ENCODE results near the gene SPATA22. TPM values are rescaled to one million over a fixed set of nuclear protein-coding genes. Genes with fewer than 3 reads are reported as not detected.
"Not testable (repeated sequence)": the region's sequence is repeated elsewhere in the genome, so short reads cannot be mapped to it uniquely, and the experiment has no call there.

The SPATA22 gene
- total RNA-seq, 2 donors from 2014 or later: 13.5 TPM; not detected in 1

DNA sequence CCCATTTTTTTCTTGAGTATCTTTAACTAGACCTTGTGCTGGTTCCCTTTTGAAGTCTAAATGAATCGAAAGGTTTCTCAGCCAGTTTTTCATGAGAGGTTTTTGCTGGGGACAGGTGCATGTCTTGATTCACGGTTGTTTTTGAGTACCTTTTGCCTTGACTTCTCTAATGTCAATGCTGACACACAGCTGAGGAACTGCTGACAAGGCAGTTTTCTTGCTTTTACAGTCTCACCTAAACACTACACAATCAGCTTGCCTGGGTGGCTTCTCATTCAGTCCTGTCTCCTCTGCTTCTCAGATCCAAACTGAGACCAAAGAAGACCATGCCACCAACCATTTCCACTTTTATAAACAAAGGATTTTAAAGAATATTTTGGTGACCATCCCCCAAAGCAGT is 53.4 kb downstream of the SPATA22 start:
- TF ChIP-seq POLR2AphosphoS5 (IDR thresholded peaks at IDR 0.05) (no peak), POLR2A (IDR thresholded peaks at IDR 0.05) (no peak), CTCF (IDR thresholded peaks at IDR 0.05) (no peak)
- WGBS: 72% methylated on average over 2 of the region's 2 CpGs
- H3K27me3 ChIP-seq (replicated peaks; ENCODE audit: insufficient read depth): no peaks in the 10 kb centered on the region
- no peak overlapping the region for H3K27ac ChIP-seq
- H3K9me3 ChIP-seq: no peaks in the 10 kb centered on the region
- H3K4me1 ChIP-seq (replicated peaks): no peaks in the 10 kb centered on the region
- no peak for DNase-seq (ENCODE audit: low spot score)
- no peak overlapping the region for H3K4me3 ChIP-seq
- H3K36me3 ChIP-seq: no peaks in the 10 kb centered on the region
- intact Hi-C loops (cut with DNase I): no loop called here

GRCh38 chr17:3415610-3416009 is 56.0 kb downstream of the SPATA22 start:
- no peaks in the 10 kb centered on the region for H3K27me3 ChIP-seq (replicated peaks; ENCODE audit: insufficient read depth)
- H3K4me3 ChIP-seq: no peak overlapping the region
- H3K9me3 ChIP-seq: no peaks in the 10 kb centered on the region
- intact Hi-C loops (cut with DNase I): no loop called here
- no peaks in the 10 kb centered on the region for H3K4me1 ChIP-seq (replicated peaks)
- no peak for DNase-seq (ENCODE audit: low spot score)
- 77% methylated on average over 5 of the region's 5 CpGs for WGBS
- no peak for TF ChIP-seq POLR2AphosphoS5 (IDR thresholded peaks at IDR 0.05)
- TF ChIP-seq POLR2A (IDR thresholded peaks at IDR 0.05): no peak
- no peak for TF ChIP-seq CTCF (IDR thresholded peaks at IDR 0.05)
- no peaks in the 10 kb centered on the region for H3K36me3 ChIP-seq
- H3K27ac ChIP-seq: no peak overlapping the region

DNA sequence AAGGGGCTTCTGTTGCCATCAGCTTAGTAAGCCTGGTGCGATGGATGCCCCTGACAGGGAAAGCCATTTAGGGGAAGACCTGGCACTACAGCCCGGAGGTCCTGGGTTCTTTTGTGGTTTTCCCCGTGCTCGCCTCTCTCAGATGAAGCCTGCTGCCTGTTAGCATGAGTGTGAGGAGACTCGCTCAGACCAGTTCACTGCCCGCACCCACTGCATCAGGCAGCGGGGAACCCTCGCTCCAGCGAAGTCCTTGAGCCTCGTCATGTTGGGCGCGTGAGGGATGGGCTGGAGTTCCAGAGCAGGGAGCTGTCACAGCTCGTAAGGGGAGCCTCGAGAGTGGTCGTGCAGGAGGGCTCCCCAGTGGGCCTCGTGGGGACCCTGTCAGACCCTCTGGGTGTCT is 59.4 kb downstream of the SPATA22 start:
- H3K36me3 ChIP-seq; DNase-seq (ENCODE audit: low spot score); H3K27ac ChIP-seq; H3K27me3 ChIP-seq (replicated peaks; ENCODE audit: insufficient read depth); H3K4me3 ChIP-seq; H3K9me3 ChIP-seq; intact Hi-C loops (cut with DNase I); H3K4me1 ChIP-seq (replicated peaks): not testable (repeated sequence)
- 83% methylated on average over 1 of the region's 16 CpGs for WGBS

DNA sequence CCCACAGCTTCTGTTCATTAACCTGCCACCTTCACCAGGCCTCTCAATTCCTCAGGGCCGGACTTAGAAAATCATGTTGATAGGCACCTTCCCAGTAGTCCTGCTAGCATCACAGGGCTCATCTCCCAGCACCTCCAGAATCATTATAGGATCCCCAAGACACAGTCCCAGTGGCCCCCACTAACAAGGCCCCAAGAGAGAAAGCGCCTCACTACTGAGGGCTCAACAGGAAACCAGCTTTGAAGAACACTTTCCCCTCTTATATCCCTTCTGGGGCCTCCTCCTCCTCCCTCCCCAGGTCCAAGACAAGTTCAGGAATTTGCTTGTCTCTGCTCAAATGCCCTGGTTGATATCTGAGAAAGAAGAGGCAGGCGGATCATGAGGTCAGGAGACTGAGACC is 60.5 kb downstream of the SPATA22 start, which contains the start of gene OR3A3:
OR3A3 (plus strand) TSS at position 301 of the 400 bp plus-strand sequence.
- no peaks in the 10 kb centered on the region for H3K4me1 ChIP-seq (replicated peaks)
- H3K27me3 ChIP-seq (replicated peaks; ENCODE audit: insufficient read depth): no peaks in the 10 kb centered on the region
- DNase-seq (ENCODE audit: low spot score): no peak
- TF ChIP-seq POLR2A (IDR thresholded peaks at IDR 0.05) (no peak), CTCF (IDR thresholded peaks at IDR 0.05) (no peak), POLR2AphosphoS5 (IDR thresholded peaks at IDR 0.05) (no peak)
- no peaks in the 10 kb centered on the region for H3K9me3 ChIP-seq
- no peak within 1 kb of the TSS for H3K27ac ChIP-seq
- 82% methylated on average over 3 of the region's 3 CpGs for WGBS
- no peaks in the 10 kb centered on the region for H3K36me3 ChIP-seq
- intact Hi-C loops (cut with DNase I): no loop called here
- H3K4me3 ChIP-seq: no peak within 1 kb of the TSS

DNA sequence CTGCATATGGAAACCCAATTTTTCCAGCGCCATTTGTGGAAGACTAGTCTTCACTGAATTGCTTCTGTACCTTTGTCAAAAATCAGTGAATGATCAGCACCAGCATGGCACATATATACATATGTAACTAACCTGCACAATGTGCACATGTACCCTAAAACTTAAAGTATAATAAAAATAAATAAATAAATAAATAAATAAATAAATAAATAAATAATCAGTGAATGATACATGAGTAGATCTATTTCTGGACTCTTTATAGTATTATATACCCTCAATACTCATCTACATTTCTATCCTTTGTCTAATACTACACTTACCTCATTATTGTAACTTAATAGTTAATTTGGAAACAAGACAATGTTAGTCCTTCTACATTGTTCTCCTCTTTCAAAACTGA is 67.8 kb downstream of the SPATA22 start:
- DNase-seq (ENCODE audit: low spot score); H3K27me3 ChIP-seq (replicated peaks; ENCODE audit: insufficient read depth); H3K4me3 ChIP-seq; H3K36me3 ChIP-seq; H3K27ac ChIP-seq; H3K9me3 ChIP-seq; intact Hi-C loops (cut with DNase I); H3K4me1 ChIP-seq (replicated peaks): not testable (repeated sequence)
- 73% methylated on average over 1 of the region's 1 CpG for WGBS

DNA sequence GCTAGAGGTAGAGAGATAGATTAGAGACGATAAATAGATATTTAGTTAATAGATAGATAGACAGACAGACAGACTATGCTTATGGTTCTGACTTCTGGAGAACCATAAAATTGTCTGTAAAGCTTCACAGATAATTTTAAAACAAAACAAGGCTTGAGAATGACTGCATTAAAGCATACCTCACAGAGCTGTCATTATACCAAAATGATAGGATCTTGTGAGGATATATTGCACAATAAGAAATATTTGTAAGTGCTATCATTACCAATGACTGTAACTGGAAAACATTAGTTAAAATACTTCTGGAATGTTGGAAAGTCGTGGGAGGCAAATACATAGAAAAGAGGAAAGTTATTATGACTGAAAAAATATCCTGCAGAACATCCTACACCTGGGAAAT is 69.8 kb downstream of the SPATA22 start:
- 62% methylated on average over 2 of the region's 2 CpGs for WGBS
- Histone ChIP-seq H3K4me1 (replicated peaks) (no peaks in the 10 kb centered on the region), H3K9me3 (no peaks in the 10 kb centered on the region), H3K27ac (no peak overlapping the region), H3K4me3 (no peak overlapping the region), H3K36me3 (no peaks in the 10 kb centered on the region), H3K27me3 (replicated peaks; ENCODE audit: insufficient read depth) (no peaks in the 10 kb centered on the region)
- DNase-seq (ENCODE audit: low spot score): no peak
- intact Hi-C loops (cut with DNase I): no loop called here
- no peak for TF ChIP-seq CTCF (IDR thresholded peaks at IDR 0.05)
- no peak for TF ChIP-seq POLR2A (IDR thresholded peaks at IDR 0.05)
- TF ChIP-seq POLR2AphosphoS5 (IDR thresholded peaks at IDR 0.05): no peak

All from prostate gland (tissue), 2 donors.